Measurements from ENCODE around the gene DOCK1.

DOCK1 gene

DNA sequence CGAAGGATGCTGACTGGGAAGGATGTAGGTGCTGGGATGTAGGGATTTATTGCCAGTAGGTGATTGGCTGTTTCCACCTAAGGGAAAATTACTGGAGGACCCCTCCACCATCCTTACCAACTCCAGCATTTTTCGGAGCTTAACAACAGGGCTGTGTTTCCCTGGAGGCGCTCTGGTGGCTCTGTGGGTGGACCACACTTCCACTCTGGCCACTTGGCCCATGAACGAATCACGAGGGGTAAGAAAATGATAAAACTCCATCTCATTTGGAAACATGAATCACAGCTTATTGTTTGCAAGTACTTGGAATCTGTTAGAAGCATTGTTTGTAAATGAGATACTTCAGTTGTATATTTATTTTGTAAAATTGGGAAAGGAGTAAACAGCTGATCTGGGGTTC lies 3.0 kb downstream of the DOCK1 start:
- H3K27me3 ChIP-seq (ENCODE audit: control insufficient read depth in 3 of 3, insufficient read depth in 3 of 3, low read depth in 1 of 3, low read length in 3 of 3): no peaks in the 10 kb centered on the region
- WGBS, 2 donors (ENCODE audit: extremely low coverage in 2 of 2, insufficient read length in 2 of 2, insufficient replicate concordance in 1 of 2): no CpG with 5 or more reads among the region's 5 CpGs
- no peak for DNase-seq (ENCODE audit: low spot score)

GRCh38 chr10:126908729-126909128 lies 3.5 kb downstream of the DOCK1 start:
- peaks cover 2 to 12% of the 10 kb centered on the region in 2 donors for H3K4me1 ChIP-seq (ENCODE audit: control insufficient read depth in 2 of 2, insufficient read depth in 1 of 2, low read depth in 1 of 2, low read length in 2 of 2)
- H3K4ac ChIP-seq (ENCODE audit: low read length): no peak overlapping the region
- H3K18ac ChIP-seq (ENCODE audit: low read length): no peak overlapping the region
- no peak overlapping the region for H3K27ac ChIP-seq (replicated peaks; ENCODE audit: low read length)
- peaks cover 0 to 28% of the 10 kb centered on the region in 2 donors for H3K36me3 ChIP-seq (replicated peaks in 1 of 2; ENCODE audit: control insufficient read depth in 2 of 2, insufficient read depth in 2 of 2, low read length in 2 of 2)
- no peak overlapping the region for H2BK5ac ChIP-seq (ENCODE audit: low read length)
- no peak overlapping the region for H4K8ac ChIP-seq (ENCODE audit: low read depth, low read length)
- no peak overlapping the region for H2BK15ac ChIP-seq (ENCODE audit: low read length)
- no peak overlapping the region for H3K9ac ChIP-seq (ENCODE audit: low read depth, low read length, poor library complexity)
- peaks cover 11% of the 10 kb centered on the region for H3K79me1 ChIP-seq (ENCODE audit: low read depth, low read length)
- no peak overlapping the region for H3K23ac ChIP-seq (ENCODE audit: low read depth, low read length, poor library complexity)
- no peaks in the 10 kb centered on the region for H3K27me3 ChIP-seq (ENCODE audit: control insufficient read depth in 3 of 3, insufficient read depth in 3 of 3, low read depth in 1 of 3, low read length in 3 of 3)
- no peak overlapping the region for H2BK12ac ChIP-seq (ENCODE audit: low read length)
- DNase-seq (ENCODE audit: low spot score): no peak
- WGBS, 2 donors (ENCODE audit: extremely low coverage in 2 of 2, insufficient read length in 2 of 2, insufficient replicate concordance in 1 of 2): no CpG with 5 or more reads among the region's 7 CpGs
- no peak overlapping the region for H4K91ac ChIP-seq (ENCODE audit: low read depth, low read length, poor library complexity)
- H3K4me2 ChIP-seq (ENCODE audit: insufficient read depth, low read length, poor library complexity, severe bottlenecking): no peak overlapping the region
- H3K14ac ChIP-seq (ENCODE audit: low read length): no peak overlapping the region
- no peak overlapping the region for H2BK120ac ChIP-seq (ENCODE audit: low read depth, low read length)
- H3K9me3 ChIP-seq (replicated peaks in 1 of 2; ENCODE audit: control insufficient read depth in 2 of 2, insufficient read depth in 1 of 2, low read depth in 1 of 2, low read length in 2 of 2): peaks cover 0 to 4% of the 10 kb centered on the region in 2 donors
- H2AK5ac ChIP-seq (ENCODE audit: low read depth, low read length): no peak overlapping the region
- H3K4me3 ChIP-seq (ENCODE audit: low read length in 2 of 2): no peak overlapping the region
- H2AFZ ChIP-seq (ENCODE audit: low read length): no peak overlapping the region

More for the DNA sequence above, 3.0 kb downstream of the DOCK1 start:
- no peak overlapping the region for H3K18ac ChIP-seq (ENCODE audit: low read length)
- no peak overlapping the region for H4K8ac ChIP-seq (ENCODE audit: low read depth, low read length)
- peaks cover 0 to 4% of the 10 kb centered on the region in 2 donors for H3K9me3 ChIP-seq (replicated peaks in 1 of 2; ENCODE audit: control insufficient read depth in 2 of 2, insufficient read depth in 1 of 2, low read depth in 1 of 2, low read length in 2 of 2)
- no peak overlapping the region for H4K91ac ChIP-seq (ENCODE audit: low read depth, low read length, poor library complexity)
- no peak overlapping the region for H3K4ac ChIP-seq (ENCODE audit: low read length)
- no peak overlapping the region for H3K14ac ChIP-seq (ENCODE audit: low read length)
- H2AK5ac ChIP-seq (ENCODE audit: low read depth, low read length): no peak overlapping the region
- no peak overlapping the region for H3K9ac ChIP-seq (ENCODE audit: low read depth, low read length, poor library complexity)
- H2BK15ac ChIP-seq (ENCODE audit: low read length): no peak overlapping the region
- no peak overlapping the region for H2BK5ac ChIP-seq (ENCODE audit: low read length)
- no peak overlapping the region for H2BK120ac ChIP-seq (ENCODE audit: low read depth, low read length)
- no peak overlapping the region for H2BK12ac ChIP-seq (ENCODE audit: low read length)
- H3K4me3 ChIP-seq (ENCODE audit: low read length in 2 of 2): no peak overlapping the region
- peaks cover 2 to 12% of the 10 kb centered on the region in 2 donors for H3K4me1 ChIP-seq (ENCODE audit: control insufficient read depth in 2 of 2, insufficient read depth in 1 of 2, low read depth in 1 of 2, low read length in 2 of 2)
- peaks cover 3 to 33% of the 10 kb centered on the region in 2 donors for H3K36me3 ChIP-seq (replicated peaks in 1 of 2; ENCODE audit: control insufficient read depth in 2 of 2, insufficient read depth in 2 of 2, low read length in 2 of 2)
- H3K27ac ChIP-seq (replicated peaks; ENCODE audit: low read length): no peak overlapping the region
- no peak overlapping the region for H3K23ac ChIP-seq (ENCODE audit: low read depth, low read length, poor library complexity)
- peaks cover 9% of the 10 kb centered on the region for H3K79me1 ChIP-seq (ENCODE audit: low read depth, low read length)
- no peak overlapping the region for H3K4me2 ChIP-seq (ENCODE audit: insufficient read depth, low read length, poor library complexity, severe bottlenecking)
- H2AFZ ChIP-seq (ENCODE audit: low read length): no peak overlapping the region

- H3K14ac ChIP-seq (ENCODE audit: low read length): no peak overlapping the region
- no peak overlapping the region for H2BK15ac ChIP-seq (ENCODE audit: low read length)
- no peak overlapping the region for H2AFZ ChIP-seq (ENCODE audit: low read length)
- no peak overlapping the region for H2BK5ac ChIP-seq (ENCODE audit: low read length)
- peaks cover 0 to 4% of the 10 kb centered on the region in 2 donors for H3K9me3 ChIP-seq (replicated peaks in 1 of 2; ENCODE audit: control insufficient read depth in 2 of 2, insufficient read depth in 1 of 2, low read depth in 1 of 2, low read length in 2 of 2)
- H2BK12ac ChIP-seq (ENCODE audit: low read length): no peak overlapping the region
- no peak overlapping the region for H3K9ac ChIP-seq (ENCODE audit: low read depth, low read length, poor library complexity)
- H3K4me2 ChIP-seq (ENCODE audit: insufficient read depth, low read length, poor library complexity, severe bottlenecking): no peak overlapping the region
- no peak overlapping the region for H3K27ac ChIP-seq (replicated peaks; ENCODE audit: low read length)
- H3K4me3 ChIP-seq (ENCODE audit: low read length in 2 of 2): no peak overlapping the region
- H3K27me3 ChIP-seq (ENCODE audit: control insufficient read depth in 3 of 3, insufficient read depth in 3 of 3, low read depth in 1 of 3, low read length in 3 of 3): no peaks in the 10 kb centered on the region
- no peak overlapping the region for H2BK120ac ChIP-seq (ENCODE audit: low read depth, low read length)
- H4K8ac ChIP-seq (ENCODE audit: low read depth, low read length): no peak overlapping the region
- H3K79me1 ChIP-seq (ENCODE audit: low read depth, low read length): peaks cover 11% of the 10 kb centered on the region
- no CpG with 5 or more reads among the region's 4 CpGs for WGBS, 2 donors (ENCODE audit: extremely low coverage in 2 of 2, insufficient read length in 2 of 2, insufficient replicate concordance in 1 of 2)
- H3K23ac ChIP-seq (ENCODE audit: low read depth, low read length, poor library complexity): no peak overlapping the region
- no peak overlapping the region for H3K18ac ChIP-seq (ENCODE audit: low read length)
- H3K4me1 ChIP-seq (ENCODE audit: control insufficient read depth in 2 of 2, insufficient read depth in 1 of 2, low read depth in 1 of 2, low read length in 2 of 2): peaks cover 2 to 12% of the 10 kb centered on the region in 2 donors
- no peak overlapping the region for H3K4ac ChIP-seq (ENCODE audit: low read length)
- H4K91ac ChIP-seq (ENCODE audit: low read depth, low read length, poor library complexity): no peak overlapping the region
- no peak for DNase-seq (ENCODE audit: low spot score)
- no peak overlapping the region for H2AK5ac ChIP-seq (ENCODE audit: low read depth, low read length)
- H3K36me3 ChIP-seq (replicated peaks in 1 of 2; ENCODE audit: control insufficient read depth in 2 of 2, insufficient read depth in 2 of 2, low read length in 2 of 2): peaks cover 0 to 27% of the 10 kb centered on the region in 2 donors
These were observed 3.9 kb downstream of the DOCK1 start for GRCh38 chr10:126909147-126909546.

DNA sequence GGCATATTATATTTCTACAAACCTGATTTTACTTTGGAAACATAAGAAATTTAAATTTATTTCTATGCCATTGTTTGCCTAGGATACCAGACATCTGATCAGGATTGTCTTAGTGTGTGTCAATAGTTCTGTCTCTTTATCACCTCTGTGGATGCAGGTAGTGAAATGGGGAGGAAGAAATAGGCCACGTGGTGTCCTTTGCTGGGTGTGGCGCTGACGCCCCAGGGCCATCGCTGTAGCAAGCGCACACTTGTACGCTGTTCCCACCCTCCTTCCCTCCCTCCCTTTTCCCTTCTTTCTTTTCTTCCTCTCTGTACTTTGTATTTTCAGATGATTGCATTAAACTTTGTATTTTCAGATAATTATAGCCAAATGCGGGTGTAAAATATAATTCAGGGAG lies 5.0 kb downstream of the DOCK1 start:
- Histone ChIP-seq H4K8ac (ENCODE audit: low read depth, low read length) (no peak overlapping the region), H2BK15ac (ENCODE audit: low read length) (no peak overlapping the region), H3K9ac (ENCODE audit: low read depth, low read length, poor library complexity) (no peak overlapping the region), H2BK5ac (ENCODE audit: low read length) (no peak overlapping the region), H3K14ac (ENCODE audit: low read length) (no peak overlapping the region), H3K27ac (replicated peaks; ENCODE audit: low read length) (no peak overlapping the region), H3K4me2 (ENCODE audit: insufficient read depth, low read length, poor library complexity, severe bottlenecking) (no peak overlapping the region), H3K36me3 (replicated peaks in 1 of 2; ENCODE audit: control insufficient read depth in 2 of 2, insufficient read depth in 2 of 2, low read length in 2 of 2) (peaks cover 0 to 27% of the 10 kb centered on the region in 2 donors), H2BK12ac (ENCODE audit: low read length) (no peak overlapping the region), H3K4ac (ENCODE audit: low read length) (no peak overlapping the region), H3K79me1 (ENCODE audit: low read depth, low read length) (peaks cover 11% of the 10 kb centered on the region), H3K4me3 (ENCODE audit: low read length in 2 of 2) (no peak overlapping the region), H2AK5ac (ENCODE audit: low read depth, low read length) (no peak overlapping the region), H3K27me3 (ENCODE audit: control insufficient read depth in 3 of 3, insufficient read depth in 3 of 3, low read depth in 1 of 3, low read length in 3 of 3) (no peaks in the 10 kb centered on the region), H3K18ac (ENCODE audit: low read length) (no peak overlapping the region), H3K9me3 (replicated peaks in 1 of 2; ENCODE audit: control insufficient read depth in 2 of 2, insufficient read depth in 1 of 2, low read depth in 1 of 2, low read length in 2 of 2) (peaks cover 0 to 4% of the 10 kb centered on the region in 2 donors), H3K4me1 (ENCODE audit: control insufficient read depth in 2 of 2, insufficient read depth in 1 of 2, low read depth in 1 of 2, low read length in 2 of 2) (peaks cover 2 to 7% of the 10 kb centered on the region in 2 donors), H4K91ac (ENCODE audit: low read depth, low read length, poor library complexity) (no peak overlapping the region), H2BK120ac (ENCODE audit: low read depth, low read length) (no peak overlapping the region), H2AFZ (ENCODE audit: low read length) (no peak overlapping the region), H3K23ac (ENCODE audit: low read depth, low read length, poor library complexity) (no peak overlapping the region)
- no peak for DNase-seq (ENCODE audit: low spot score)
- WGBS, 2 donors (ENCODE audit: extremely low coverage in 2 of 2, insufficient read length in 2 of 2, insufficient replicate concordance in 1 of 2): no CpG with 5 or more reads among the region's 7 CpGs

All from neuronal stem cell (in vitro differentiated cells).